Measurements from ENCODE around the gene ADAM33. TPM values are rescaled to one million over a fixed set of nuclear protein-coding genes. Genes with fewer than 3 reads are reported as not detected.
A peak's percentile ranks its signal among the peaks of the same experiment; 100 is the strongest.

Gene ADAM33
- total RNA-seq, 1 experiment from 2014 or later: 0.11 TPM

- Histone ChIP-seq H3K4me1 (ENCODE audit: insufficient read depth, low read length) (peaks cover 23% of the 10 kb centered on the region), H3K36me3 (ENCODE audit: low read depth, low read length) (no peaks in the 10 kb centered on the region; the same call in 1 of the 2 replicates), H2AFZ (ENCODE audit: low read length) (no peak overlapping the region), H3K79me2 (ENCODE audit: low read length) (no peaks in the 10 kb centered on the region), H3K9ac (ENCODE audit: low read length) (no peak overlapping the region), H3F3A (ENCODE audit: low read length, unreplicated experiment) (no peaks in the 10 kb centered on the region), H3K4me2 (ENCODE audit: low read length) (peak overlapping the region; percentile 44; the same call in 1 of the 2 replicates), H3K9me2 (replicated peaks; ENCODE audit: low read length) (no peaks in the 10 kb centered on the region), H3K27ac (ENCODE audit: low read length) (peak overlapping the region; percentile 52), H3K27me3 (ENCODE audit: low read length) (no peaks in the 10 kb centered on the region), H3K4me3 (ENCODE audit: low read length) (no peak overlapping the region), H4K20me1 (ENCODE audit: low read length) (no peaks in the 10 kb centered on the region), H3K9me3 (ENCODE audit: low read length) (no peaks in the 10 kb centered on the region)
- CTCF ChIA-PET: no interaction called here
- POLR2A ChIA-PET (ENCODE audit: unreplicated experiment): no interaction called here
- intact Hi-C loops (cut with micrococcal nuclease): no loop called here
- ATAC-seq (peak; percentile 54; the same call in 1 of the 2 replicates), DNase-seq (peak; percentile 33)
- no TSS peak for BruUV-seq (replicated peaks)
- no peak for TF ChIP-seq EZH2 (IDR thresholded peaks at IDR 0.05; ENCODE audit: low read length, unreplicated experiment)
- no peak for TF ChIP-seq CTCF (conservative IDR thresholded peaks at IDR 0.05; ENCODE audit: low read depth, low read length)
- no peak for TF ChIP-seq EZH2phosphoT487 (IDR thresholded peaks at IDR 0.05; ENCODE audit: borderline replicate concordance, low read length)
Measured at GRCh38 chr20:3646651-3647050, 35.2 kb downstream of the ADAM33 start.

- Histone ChIP-seq H2AFZ (ENCODE audit: low read length) (no peak overlapping the region), H3K9me2 (replicated peaks; ENCODE audit: low read length) (no peaks in the 10 kb centered on the region), H3K4me3 (ENCODE audit: low read length) (no peak overlapping the region), H3K27ac (ENCODE audit: low read length) (peak overlapping the region; percentile 52), H3K9ac (ENCODE audit: low read length) (no peak overlapping the region; the same call in 1 of the 2 replicates), H3K4me1 (ENCODE audit: insufficient read depth, low read length) (peaks cover 23% of the 10 kb centered on the region), H3K9me3 (ENCODE audit: low read length) (no peaks in the 10 kb centered on the region), H3K79me2 (ENCODE audit: low read length) (no peaks in the 10 kb centered on the region), H3K4me2 (ENCODE audit: low read length) (peak overlapping the region; percentile 44), H4K20me1 (ENCODE audit: low read length) (no peaks in the 10 kb centered on the region), H3K36me3 (ENCODE audit: low read depth, low read length) (no peaks in the 10 kb centered on the region; the same call in 1 of the 2 replicates), H3F3A (ENCODE audit: low read length, unreplicated experiment) (no peaks in the 10 kb centered on the region), H3K27me3 (ENCODE audit: low read length) (no peaks in the 10 kb centered on the region)
- TF ChIP-seq CTCF (conservative IDR thresholded peaks at IDR 0.05; ENCODE audit: low read depth, low read length) (no peak), EZH2phosphoT487 (IDR thresholded peaks at IDR 0.05; ENCODE audit: borderline replicate concordance, low read length) (no peak), EZH2 (IDR thresholded peaks at IDR 0.05; ENCODE audit: low read length, unreplicated experiment) (no peak)
- POLR2A ChIA-PET (ENCODE audit: unreplicated experiment): no interaction called here
- intact Hi-C loops (cut with micrococcal nuclease): no loop called here
- peak; percentile 96 for ATAC-seq
- DNase-seq: peak; percentile 69
- CTCF ChIA-PET: no interaction called here
- BruUV-seq (replicated peaks): no TSS peak
Measured at GRCh38 chr20:3646067-3646440, 35.8 kb downstream of the ADAM33 start.

GRCh38 chr20:3645309-3646066 is 36.3 kb downstream of the ADAM33 start:
- Histone ChIP-seq H3K4me1 (ENCODE audit: insufficient read depth, low read length) (peaks cover 23% of the 10 kb centered on the region), H3K9me2 (replicated peaks; ENCODE audit: low read length) (no peaks in the 10 kb centered on the region), H3K4me3 (ENCODE audit: low read length) (no peak overlapping the region), H3F3A (ENCODE audit: low read length, unreplicated experiment) (no peaks in the 10 kb centered on the region), H3K27me3 (ENCODE audit: low read length) (no peaks in the 10 kb centered on the region), H4K20me1 (ENCODE audit: low read length) (no peaks in the 10 kb centered on the region), H3K36me3 (ENCODE audit: low read depth, low read length) (no peaks in the 10 kb centered on the region; the same call in 1 of the 2 replicates), H3K9ac (ENCODE audit: low read length) (no peak overlapping the region), H3K79me2 (ENCODE audit: low read length) (no peaks in the 10 kb centered on the region), H3K27ac (ENCODE audit: low read length) (peak overlapping the region; percentile 52), H3K4me2 (ENCODE audit: low read length) (no peak overlapping the region; the same call in 1 of the 2 replicates), H3K9me3 (ENCODE audit: low read length) (no peaks in the 10 kb centered on the region), H2AFZ (ENCODE audit: low read length) (no peak overlapping the region)
- POLR2A ChIA-PET (ENCODE audit: unreplicated experiment): no interaction called here
- DNase-seq (peak; percentile 23), ATAC-seq (peak; percentile 41)
- TF ChIP-seq EZH2 (IDR thresholded peaks at IDR 0.05; ENCODE audit: low read length, unreplicated experiment): no peak
- no peak for TF ChIP-seq EZH2phosphoT487 (IDR thresholded peaks at IDR 0.05; ENCODE audit: borderline replicate concordance, low read length)
- no peak for TF ChIP-seq CTCF (conservative IDR thresholded peaks at IDR 0.05; ENCODE audit: low read depth, low read length)
- intact Hi-C loops (cut with micrococcal nuclease): no loop called here
- CTCF ChIA-PET: no interaction called here
- BruUV-seq (replicated peaks): no TSS peak

All from PC-3 (cell line).